Measurements from ENCODE around the gene RNLS.

RNLS gene

DNA sequence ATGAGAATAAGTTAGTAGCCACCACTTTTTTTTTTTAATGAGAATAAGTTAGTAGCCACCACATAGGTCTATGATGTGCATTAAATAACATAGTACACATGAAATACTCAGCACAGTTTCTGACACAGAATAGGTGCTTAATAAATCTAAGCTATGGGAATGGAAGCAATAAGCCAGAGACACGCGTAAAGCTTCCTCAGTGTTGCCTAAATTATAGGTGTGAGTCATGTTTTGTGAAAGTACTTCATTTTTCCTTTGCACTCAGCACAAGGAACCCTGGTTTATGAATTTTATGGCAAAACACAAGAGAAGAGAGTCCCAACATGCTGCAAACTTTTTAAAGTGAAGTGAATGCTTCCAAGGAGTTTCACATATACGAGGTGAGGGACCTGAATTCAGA, 267.4 kb downstream of the RNLS start:
- no peak for TF ChIP-seq SIN3A (IDR thresholded peaks at IDR 0.05; ENCODE audit: borderline replicate concordance, insufficient read depth, low read length)
- TF ChIP-seq TAF1 (IDR thresholded peaks at IDR 0.05; ENCODE audit: borderline replicate concordance, insufficient read depth, low read length) = no peak
- no peak for TF ChIP-seq POLR2AphosphoS5 (IDR thresholded peaks at IDR 0.05; ENCODE audit: low read depth, low read length)
- no peak for TF ChIP-seq FOXP2 (optimal IDR thresholded peaks at IDR 0.05; ENCODE audit: borderline replicate concordance, extremely low read depth, extremely low read length, insufficient read depth)
- TF ChIP-seq REST (IDR thresholded peaks at IDR 0.05; ENCODE audit: insufficient read depth in 1 of 2, low read depth in 2 of 2, low read length in 2 of 2) = no peak

DNA sequence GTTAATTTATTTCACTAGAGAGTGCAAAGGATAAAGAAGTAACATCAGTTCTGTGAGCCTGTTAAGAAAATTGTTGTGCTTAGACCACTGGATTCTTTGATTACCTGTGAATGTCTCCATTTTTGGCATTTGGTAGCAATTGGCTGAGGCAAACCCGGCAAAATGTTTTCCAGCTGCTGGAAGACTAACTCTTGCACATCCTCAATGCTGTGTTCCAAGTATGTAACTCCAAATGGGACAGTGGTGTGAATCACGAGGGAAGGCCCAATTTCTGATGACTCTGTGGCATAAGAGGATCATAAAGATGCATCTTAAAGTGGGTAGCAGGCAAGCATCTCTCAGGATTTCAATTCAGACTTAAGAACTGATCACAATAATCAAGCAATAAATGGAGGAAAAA, 268.8 kb downstream of the RNLS start:
- TF ChIP-seq SIN3A (IDR thresholded peaks at IDR 0.05; ENCODE audit: borderline replicate concordance, insufficient read depth, low read length) = no peak
- no peak for TF ChIP-seq FOXP2 (optimal IDR thresholded peaks at IDR 0.05; ENCODE audit: borderline replicate concordance, extremely low read depth, extremely low read length, insufficient read depth)
- TF ChIP-seq POLR2AphosphoS5 (IDR thresholded peaks at IDR 0.05; ENCODE audit: low read depth, low read length) = no peak
- TF ChIP-seq TAF1 (IDR thresholded peaks at IDR 0.05; ENCODE audit: borderline replicate concordance, insufficient read depth, low read length) = no peak
- TF ChIP-seq REST (IDR thresholded peaks at IDR 0.05; ENCODE audit: insufficient read depth in 1 of 2, low read depth in 2 of 2, low read length in 2 of 2) = no peak

DNA sequence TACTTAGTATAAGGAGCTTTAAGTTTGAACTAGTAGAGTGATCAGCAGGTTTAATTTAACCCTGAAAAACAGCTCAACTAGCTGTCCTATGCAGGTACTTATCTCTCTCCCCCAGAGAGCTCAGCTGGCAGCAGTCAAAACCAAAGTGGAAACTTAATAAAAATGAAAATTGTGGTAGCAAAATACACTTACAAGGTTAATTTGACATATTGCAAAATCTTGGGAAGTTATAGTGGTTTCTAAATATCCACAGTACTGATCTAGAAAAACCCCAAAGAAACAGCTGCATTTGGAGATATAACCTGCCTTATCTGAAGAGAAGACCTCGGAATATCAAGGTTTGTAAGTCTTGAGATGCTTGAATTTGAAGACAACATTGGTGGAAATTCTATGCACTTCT, 269.2 kb downstream of the RNLS start:
- TF ChIP-seq FOXP2 (optimal IDR thresholded peaks at IDR 0.05; ENCODE audit: borderline replicate concordance, extremely low read depth, extremely low read length, insufficient read depth) = no peak
- no peak for TF ChIP-seq SIN3A (IDR thresholded peaks at IDR 0.05; ENCODE audit: borderline replicate concordance, insufficient read depth, low read length)
- TF ChIP-seq POLR2AphosphoS5 (IDR thresholded peaks at IDR 0.05; ENCODE audit: low read depth, low read length) = no peak
- TF ChIP-seq REST (IDR thresholded peaks at IDR 0.05; ENCODE audit: insufficient read depth in 1 of 2, low read depth in 2 of 2, low read length in 2 of 2) = no peak
- no peak for TF ChIP-seq TAF1 (IDR thresholded peaks at IDR 0.05; ENCODE audit: borderline replicate concordance, insufficient read depth, low read length)

DNA sequence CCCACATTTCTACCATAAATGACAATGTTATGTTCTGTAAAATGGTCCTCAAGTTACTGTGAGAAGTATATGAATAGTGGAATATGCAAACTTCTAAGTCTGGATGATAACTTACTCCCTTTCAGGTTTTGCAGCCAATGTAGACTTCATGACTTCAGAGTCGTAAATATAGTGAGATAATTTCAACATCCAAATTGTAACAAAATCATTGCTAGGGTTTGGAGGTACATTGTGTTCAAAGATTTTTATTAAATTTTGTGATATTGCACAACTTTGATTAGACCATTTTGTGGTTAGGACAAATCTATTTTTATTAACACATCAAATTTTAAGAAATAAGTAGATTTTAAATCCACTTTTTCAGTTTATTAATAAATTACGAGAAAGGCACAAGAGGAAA, 270.3 kb downstream of the RNLS start:
- TF ChIP-seq POLR2AphosphoS5 (IDR thresholded peaks at IDR 0.05; ENCODE audit: low read depth, low read length) (no peak), TAF1 (IDR thresholded peaks at IDR 0.05; ENCODE audit: borderline replicate concordance, insufficient read depth, low read length) (no peak), SIN3A (IDR thresholded peaks at IDR 0.05; ENCODE audit: borderline replicate concordance, insufficient read depth, low read length) (no peak), REST (IDR thresholded peaks at IDR 0.05; ENCODE audit: insufficient read depth in 1 of 2, low read depth in 2 of 2, low read length in 2 of 2) (no peak), FOXP2 (optimal IDR thresholded peaks at IDR 0.05; ENCODE audit: borderline replicate concordance, extremely low read depth, extremely low read length, insufficient read depth) (no peak)

DNA sequence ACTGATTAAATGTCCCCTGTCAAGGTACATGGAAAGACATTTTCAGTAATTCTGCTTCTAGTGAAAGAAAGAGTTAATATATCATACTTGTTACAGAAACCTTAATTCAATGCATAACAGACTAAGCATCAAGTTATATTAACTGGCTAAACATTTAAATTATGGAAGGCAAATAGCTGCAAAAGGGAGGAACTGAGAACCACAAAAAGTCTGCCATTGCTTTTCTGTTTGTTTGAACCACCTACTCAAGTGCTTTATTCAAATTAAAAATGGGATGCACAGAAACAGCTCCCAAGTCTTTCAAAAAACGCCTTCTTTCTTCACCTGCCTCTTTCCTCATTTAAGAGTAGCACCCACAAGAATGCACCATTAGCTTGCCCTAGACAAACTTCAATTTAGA, 271.9 kb downstream of the RNLS start:
- TF ChIP-seq TAF1 (IDR thresholded peaks at IDR 0.05; ENCODE audit: borderline replicate concordance, insufficient read depth, low read length) (no peak), POLR2AphosphoS5 (IDR thresholded peaks at IDR 0.05; ENCODE audit: low read depth, low read length) (no peak), REST (IDR thresholded peaks at IDR 0.05; ENCODE audit: insufficient read depth in 1 of 2, low read depth in 2 of 2, low read length in 2 of 2) (no peak), FOXP2 (optimal IDR thresholded peaks at IDR 0.05; ENCODE audit: borderline replicate concordance, extremely low read depth, extremely low read length, insufficient read depth) (no peak), SIN3A (IDR thresholded peaks at IDR 0.05; ENCODE audit: borderline replicate concordance, insufficient read depth, low read length) (no peak)

All from PFSK-1 (cell line).